Measurements from ENCODE around the gene SDSL. TPM values are rescaled to one million over a fixed set of nuclear protein-coding genes. Genes with fewer than 3 reads are reported as not detected.

Gene SDSL
- polyA plus RNA-seq, 3 donors from 2014 or later: 1.1 to 3.9 (median 2.7) TPM

GRCh38 chr12:113467502-113468364, 45.6 kb downstream of the SDSL start:
- no peaks in the 10 kb centered on the region for H3K9me3 Mint-ChIP-seq
- no peak overlapping the region for H3K27ac Mint-ChIP-seq
- peaks cover 10 to 27% (median 17%) of the 10 kb centered on the region in 3 donors for H3K27me3 Mint-ChIP-seq (ENCODE audit: low read depth in 3 of 3)
- DNase-seq: no peak
- H3K4me1 Mint-ChIP-seq: peaks cover 8% of the 10 kb centered on the region in 2 donors
- H3K36me3 Mint-ChIP-seq: peaks cover 4% of the 10 kb centered on the region in 3 donors
- H3K4me3 Mint-ChIP-seq: no peak overlapping the region

- H3K36me3 Mint-ChIP-seq: peaks cover 3 to 4% (median 4%) of the 10 kb centered on the region in 3 donors
- H3K4me1 Mint-ChIP-seq: peaks cover 5% of the 10 kb centered on the region in 2 donors
- peaks cover 0 to 2% (median 0%) of the 10 kb centered on the region in 6 donors for H3K9me3 Mint-ChIP-seq
- no peak overlapping the region for H3K27ac Mint-ChIP-seq
- DNase-seq: no peak
- H3K4me3 Mint-ChIP-seq: no peak overlapping the region
- peaks cover 12 to 30% (median 17%) of the 10 kb centered on the region in 3 donors for H3K27me3 Mint-ChIP-seq (ENCODE audit: low read depth in 3 of 3)
Observed at GRCh38 chr12:113468365-113469223, 46.4 kb downstream of the SDSL start.

GRCh38 chr12:113469224-113469948, 47.2 kb downstream of the SDSL start:
- peaks cover 0 to 2% (median 0%) of the 10 kb centered on the region in 6 donors for H3K9me3 Mint-ChIP-seq
- DNase-seq: no peak
- H3K4me3 Mint-ChIP-seq: no peak overlapping the region
- H3K27me3 Mint-ChIP-seq (ENCODE audit: low read depth in 3 of 3): peaks cover 14 to 30% (median 15%) of the 10 kb centered on the region in 3 donors
- peaks cover 0 to 1% of the 10 kb centered on the region in 2 donors for H3K4me1 Mint-ChIP-seq
- H3K27ac Mint-ChIP-seq: no peak overlapping the region
- H3K36me3 Mint-ChIP-seq: no peaks in the 10 kb centered on the region

- Mint-ChIP-seq H3K27ac (no peak overlapping the region), H3K36me3 (no peaks in the 10 kb centered on the region), H3K27me3 (ENCODE audit: low read depth in 3 of 3) (peaks cover 15 to 29% (median 18%) of the 10 kb centered on the region in 3 donors), H3K9me3 (peaks cover 0 to 3% (median 0%) of the 10 kb centered on the region in 6 donors), H3K4me1 (peaks cover 0 to 1% of the 10 kb centered on the region in 2 donors), H3K4me3 (no peak overlapping the region)
- no peak for DNase-seq
Observed at GRCh38 chr12:113469949-113470743, 48.0 kb downstream of the SDSL start.

GRCh38 chr12:113470871-113471618, 48.9 kb downstream of the SDSL start:
- Mint-ChIP-seq H3K4me3 (no peak overlapping the region), H3K36me3 (no peaks in the 10 kb centered on the region), H3K27me3 (ENCODE audit: low read depth in 3 of 3) (peaks cover 16 to 30% (median 20%) of the 10 kb centered on the region in 3 donors), H3K9me3 (peaks cover 0 to 3% (median 0%) of the 10 kb centered on the region in 6 donors), H3K4me1 (peaks cover 0 to 1% of the 10 kb centered on the region in 2 donors), H3K27ac (no peak overlapping the region)
- no peak for DNase-seq

GRCh38 chr12:113471619-113472171, 49.5 kb downstream of the SDSL start, which contains the start of gene LHX5:
Gene LHX5, minus strand, starts transcription at chr12:113471871. Its CDS starts 373 bp downstream, at chr12:113471498.
- Mint-ChIP-seq H3K4me1 (peaks cover 0 to 1% of the 10 kb centered on the region in 2 donors), H3K27me3 (ENCODE audit: low read depth in 3 of 3) (peaks cover 14 to 29% (median 19%) of the 10 kb centered on the region in 3 donors), H3K36me3 (no peaks in the 10 kb centered on the region), H3K27ac (no peak within 1 kb of the TSS), H3K4me3 (no peak within 1 kb of the TSS), H3K9me3 (peaks cover 0 to 3% (median 0%) of the 10 kb centered on the region in 6 donors)
- no peak for DNase-seq

- Mint-ChIP-seq H3K36me3 (no peaks in the 10 kb centered on the region), H3K4me3 (no peak overlapping the region), H3K27me3 (ENCODE audit: low read depth in 3 of 3) (peaks cover 11 to 25% (median 18%) of the 10 kb centered on the region in 3 donors), H3K9me3 (peaks cover 0 to 3% (median 0%) of the 10 kb centered on the region in 6 donors), H3K4me1 (no peaks in the 10 kb centered on the region), H3K27ac (no peak overlapping the region)
- no peak for DNase-seq
Observed at GRCh38 chr12:113472191-113473121, 50.3 kb downstream of the SDSL start.

GRCh38 chr12:113473400-113473799, 51.2 kb downstream of the SDSL start:
- H3K4me1 Mint-ChIP-seq: no peaks in the 10 kb centered on the region
- DNase-seq: no peak
- no peaks in the 10 kb centered on the region for H3K36me3 Mint-ChIP-seq
- peaks cover 0 to 3% (median 0%) of the 10 kb centered on the region in 6 donors for H3K9me3 Mint-ChIP-seq
- H3K4me3 Mint-ChIP-seq: no peak overlapping the region
- H3K27ac Mint-ChIP-seq: no peak overlapping the region
- H3K27me3 Mint-ChIP-seq (ENCODE audit: low read depth in 3 of 3): peaks cover 14 to 28% (median 19%) of the 10 kb centered on the region in 3 donors

- Mint-ChIP-seq H3K4me1 (no peaks in the 10 kb centered on the region), H3K27ac (no peak overlapping the region), H3K4me3 (no peak overlapping the region), H3K27me3 (ENCODE audit: low read depth in 3 of 3) (peaks cover 14 to 30% (median 20%) of the 10 kb centered on the region in 3 donors), H3K9me3 (peaks cover 0 to 3% (median 0%) of the 10 kb centered on the region in 6 donors), H3K36me3 (no peaks in the 10 kb centered on the region)
- DNase-seq: no peak
Observed at GRCh38 chr12:113473942-113474341, 51.8 kb downstream of the SDSL start.

- peaks cover 0 to 6% (median 1%) of the 10 kb centered on the region in 6 donors for H3K9me3 Mint-ChIP-seq
- peaks cover 0 to 3% (median 0%) of the 10 kb centered on the region in 3 donors for H3K36me3 Mint-ChIP-seq
- no peak overlapping the region for H3K27ac Mint-ChIP-seq
- H3K27me3 Mint-ChIP-seq (ENCODE audit: low read depth in 3 of 3): peaks cover 14 to 38% (median 25%) of the 10 kb centered on the region in 3 donors
- no peak for DNase-seq
- no peak overlapping the region for H3K4me3 Mint-ChIP-seq
- H3K4me1 Mint-ChIP-seq: no peaks in the 10 kb centered on the region
Observed at GRCh38 chr12:113474635-113475436, 52.7 kb downstream of the SDSL start.

All from immature natural killer cell (primary cell).